ENCODE measurements around the gene NONO.

DNA sequence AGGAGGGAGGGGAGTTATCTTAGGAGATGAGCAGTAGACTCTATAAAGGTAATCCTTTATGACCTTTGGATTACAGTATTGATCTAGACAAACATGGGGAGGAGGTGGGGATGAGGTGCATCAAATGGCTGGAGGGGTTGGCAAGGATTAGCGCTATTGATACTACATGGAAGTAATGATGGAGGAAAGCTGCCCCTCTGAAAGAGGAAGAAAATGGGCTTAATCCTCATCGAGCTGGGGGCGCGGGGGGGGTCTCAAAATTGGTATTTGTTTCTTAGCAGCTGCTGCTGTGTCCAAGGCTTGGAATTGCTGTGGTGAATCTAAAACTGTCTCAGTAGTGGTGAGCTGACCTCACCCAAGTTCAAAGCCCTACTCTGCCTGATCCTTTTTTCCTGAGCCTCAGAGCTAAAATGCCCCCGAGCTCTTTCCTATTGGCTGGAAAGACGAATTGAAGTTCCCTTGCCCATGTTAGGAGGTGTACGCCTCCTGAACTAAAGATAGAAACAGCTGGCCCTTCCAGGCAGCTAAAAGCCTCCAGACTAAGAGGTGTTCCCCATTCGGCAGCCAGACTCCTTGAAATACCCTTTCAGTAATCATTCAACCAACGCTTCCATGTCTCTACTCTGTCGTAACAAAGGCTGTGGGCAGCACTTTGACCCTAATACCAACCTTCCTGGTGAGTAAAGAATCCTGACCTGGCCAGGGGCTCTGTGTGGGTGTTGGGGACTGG is 17.9 kb downstream of the NONO start, which contains the start of gene ITGB1BP2:
- TF ChIP-seq EZH2 (IDR thresholded peaks at IDR 0.05) (no peak), POLR2AphosphoS5 (IDR thresholded peaks at IDR 0.05; ENCODE audit: borderline replicate concordance, low read depth, low read length) (peak; percentile 52; the same call in 1 of the 2 replicates), FOXP2 (optimal IDR thresholded peaks at IDR 0.05; ENCODE audit: control extremely low read depth, extremely low read length, insufficient read depth) (no peak)

All from SK-N-MC (cell line).